ENCODE results near the gene TINCR. TPM values are rescaled to one million over a fixed set of nuclear protein-coding genes. Genes with fewer than 3 reads are reported as not detected.

TINCR gene
- total RNA-seq, 1 donor from 2014 or later, result not detected

DNA sequence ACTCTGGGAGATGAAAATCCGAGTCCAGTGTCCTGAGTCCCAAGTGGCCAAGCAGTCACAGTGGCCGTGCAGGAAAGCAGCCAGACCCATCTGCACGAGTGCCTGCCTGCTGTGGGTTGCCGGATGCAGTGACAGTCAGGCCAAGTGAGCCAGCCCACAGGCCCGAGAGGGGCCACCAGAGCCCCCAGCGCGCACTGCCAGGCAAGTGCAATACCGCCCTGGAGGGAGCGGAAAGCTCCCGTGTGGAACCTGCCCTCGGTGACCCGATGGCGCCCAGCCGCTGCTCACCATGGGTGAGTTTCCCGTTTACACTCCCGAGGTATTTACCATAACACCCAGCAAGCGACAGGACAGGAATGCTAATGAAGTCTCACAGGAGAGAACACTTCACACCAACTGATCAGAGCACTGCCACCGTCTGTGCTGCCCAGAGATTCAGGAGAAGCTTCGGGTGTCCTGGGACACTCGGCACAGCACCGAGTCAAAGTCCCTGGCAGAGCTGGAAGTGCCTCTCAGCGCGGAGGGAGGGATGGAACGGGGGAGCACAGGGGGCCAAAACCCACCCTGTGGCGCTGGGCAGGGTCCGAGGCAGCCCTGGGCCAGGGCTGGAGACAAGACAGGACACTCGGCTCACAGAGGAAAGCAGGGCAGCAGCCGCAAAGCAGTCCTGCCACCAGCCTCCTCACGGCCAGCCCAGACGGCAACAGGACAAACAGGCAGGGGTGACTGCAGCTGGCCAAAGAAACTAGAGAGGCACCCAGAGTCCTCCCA is 21.3 kb upstream of the TINCR start:
- DNase-seq (ENCODE audit: low read depth in 2 of 2), result no peak

DNA sequence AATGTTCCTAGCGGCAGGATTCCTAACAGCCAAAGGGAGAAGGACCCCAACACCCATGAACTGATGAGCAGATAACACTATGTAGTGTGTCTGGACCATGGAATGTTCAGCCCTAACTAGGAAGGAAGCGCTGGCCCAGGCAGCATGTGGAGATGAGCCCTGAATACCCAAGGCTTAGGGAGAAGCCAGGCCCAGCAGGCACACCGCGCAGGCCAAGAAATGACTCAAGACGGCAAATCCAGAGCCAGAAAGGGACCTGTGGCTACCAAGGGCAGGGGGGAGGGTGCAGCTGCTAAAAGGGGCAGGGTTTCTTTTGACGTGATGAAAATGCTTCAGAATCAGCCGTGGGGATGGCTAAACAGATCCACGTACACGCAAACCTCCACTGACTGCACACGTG is 20.7 kb upstream of the TINCR start:
- no peak for DNase-seq (ENCODE audit: low read depth in 2 of 2)

DNA sequence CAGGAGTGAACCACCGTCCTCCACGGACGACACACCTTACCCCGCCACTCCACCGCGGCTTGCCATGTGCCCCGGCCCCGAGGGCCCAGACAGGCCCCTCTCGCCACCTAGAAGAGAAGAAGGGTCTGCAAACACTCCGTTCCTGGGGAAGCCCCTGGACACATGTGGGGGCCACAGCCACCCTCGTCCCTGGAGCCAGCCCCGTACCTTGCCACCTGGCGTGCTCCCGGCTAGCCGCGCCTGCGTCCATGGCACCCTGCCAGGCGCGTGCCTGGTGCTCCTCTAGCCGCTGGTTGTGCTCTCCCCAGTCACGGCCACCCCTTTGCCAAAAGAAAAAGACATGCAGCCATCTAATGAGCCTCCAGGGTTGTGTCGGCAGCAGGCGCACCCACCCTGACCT is 19.9 kb upstream of the TINCR start:
- no peak for DNase-seq (ENCODE audit: low read depth in 2 of 2)

DNA sequence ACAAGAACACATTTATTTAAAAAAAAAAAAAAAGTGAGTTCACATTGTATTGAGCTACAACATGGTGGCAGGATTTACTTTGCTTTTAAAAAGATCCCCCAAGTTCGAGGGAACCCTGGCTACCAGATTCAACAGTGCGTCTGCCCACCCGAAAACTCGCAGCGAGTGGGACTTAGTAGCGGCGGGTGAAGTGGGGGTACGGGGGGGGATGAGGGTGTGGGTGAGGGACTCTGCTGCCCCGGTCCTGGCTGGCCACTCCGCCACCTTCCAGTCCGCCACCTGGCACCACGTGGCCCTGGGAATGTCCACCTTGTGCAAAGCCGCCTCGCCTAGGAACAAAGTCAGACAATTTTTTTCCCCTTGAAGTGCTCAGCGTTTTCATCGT is 19.3 kb upstream of the TINCR start:
- DNase-seq (ENCODE audit: low read depth in 2 of 2), result no peak

DNA sequence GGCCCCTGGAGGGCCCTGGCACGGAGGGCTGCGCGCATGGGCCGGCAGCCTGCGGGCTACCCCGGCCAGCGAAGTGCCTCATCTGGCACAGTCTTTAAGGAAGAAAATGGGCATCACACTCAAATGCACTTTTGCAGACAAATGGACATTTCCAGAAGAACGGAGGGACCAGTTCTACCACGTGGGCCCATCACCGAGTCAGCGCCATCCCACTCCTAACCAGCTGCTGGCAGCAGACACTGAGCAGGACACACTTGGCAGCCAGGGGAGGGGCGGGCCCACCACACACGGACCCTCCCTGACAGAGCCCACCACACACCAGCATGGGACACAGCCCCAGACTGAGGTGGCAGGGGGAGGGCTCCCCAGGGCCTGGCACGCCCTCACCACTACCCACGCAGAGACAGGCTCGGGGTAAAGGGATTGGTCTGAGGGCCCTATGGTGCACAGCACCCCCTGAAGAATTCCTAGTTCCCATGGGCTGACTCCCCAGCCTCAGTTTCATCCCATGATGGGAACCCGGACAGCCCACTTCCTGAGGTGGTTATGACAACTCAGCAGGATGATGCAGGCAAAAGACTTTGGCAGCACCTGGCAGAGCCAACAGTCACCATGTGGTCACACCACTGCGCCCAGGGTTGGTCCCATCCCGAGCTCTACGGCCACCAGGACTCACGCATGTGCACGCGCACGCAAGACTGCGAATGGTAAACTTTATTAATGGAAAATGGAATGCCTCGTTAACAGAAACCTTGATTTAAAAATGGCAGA is 18.7 kb upstream of the TINCR start:
- DNase-seq (ENCODE audit: low read depth in 2 of 2), result no peak

DNA sequence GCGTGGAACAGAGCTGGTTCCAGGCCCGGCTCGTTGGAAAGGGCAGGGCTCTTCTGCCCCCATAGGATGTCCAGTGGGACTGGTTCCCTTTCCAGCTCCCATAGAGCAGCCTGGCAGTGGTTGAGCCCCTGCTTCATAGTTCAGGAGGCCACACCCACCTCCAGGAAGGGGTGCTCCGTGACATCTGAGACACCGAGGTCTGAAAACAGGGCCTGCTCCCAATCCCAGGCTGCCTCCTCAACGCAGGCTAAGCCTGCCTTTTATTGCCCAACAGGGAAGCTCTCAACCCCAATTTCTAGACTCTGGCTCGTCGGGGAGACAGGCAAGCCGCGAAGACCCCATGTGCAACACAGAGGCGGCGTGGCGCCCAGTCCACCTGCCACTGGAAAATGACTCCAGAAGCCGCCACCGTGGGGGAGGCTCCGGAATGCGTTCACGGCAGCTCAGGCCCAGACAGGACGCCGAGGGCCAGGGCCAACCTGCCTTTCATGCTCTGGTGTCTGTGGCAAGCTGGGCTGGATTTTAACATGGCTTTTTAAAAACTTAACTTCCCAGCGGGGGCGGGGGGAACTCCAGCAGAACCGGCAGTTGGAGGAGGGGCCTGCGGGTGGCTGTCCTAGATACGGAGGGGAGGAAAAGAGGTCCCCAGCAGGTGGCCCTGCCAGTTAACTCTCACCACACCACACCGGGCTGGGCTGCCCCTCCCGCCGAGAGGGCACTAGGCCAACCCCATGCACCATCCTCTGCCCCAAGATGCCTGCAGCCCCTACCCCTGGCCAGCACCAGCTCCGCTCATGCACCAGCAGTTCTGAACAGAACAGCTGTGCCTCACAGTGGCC is 17.9 kb upstream of the TINCR start:
- DNase-seq (ENCODE audit: low read depth in 2 of 2), result no peak

DNA sequence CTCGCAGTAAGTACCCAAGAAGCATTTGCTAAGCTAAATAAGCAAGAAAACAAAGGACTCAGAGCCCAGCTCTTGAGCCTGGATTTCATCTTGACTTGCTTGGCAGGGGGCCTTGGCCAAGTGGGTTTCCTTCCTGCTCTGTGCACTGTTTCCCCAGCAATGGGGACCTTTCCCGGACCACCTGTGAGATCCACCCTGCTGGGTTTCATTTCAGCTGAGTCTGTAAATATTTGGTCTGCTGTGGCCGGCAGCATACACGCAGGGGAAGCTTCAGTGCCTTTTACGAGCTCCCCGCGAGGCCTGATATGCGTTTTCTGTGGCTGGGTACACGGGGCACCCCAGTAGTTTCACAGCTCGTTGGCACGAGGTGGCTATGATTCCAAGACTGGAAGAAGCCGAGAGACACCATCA is 12.4 kb upstream of the TINCR start:
- DNase-seq (ENCODE audit: low read depth in 2 of 2), result no peak

DNA sequence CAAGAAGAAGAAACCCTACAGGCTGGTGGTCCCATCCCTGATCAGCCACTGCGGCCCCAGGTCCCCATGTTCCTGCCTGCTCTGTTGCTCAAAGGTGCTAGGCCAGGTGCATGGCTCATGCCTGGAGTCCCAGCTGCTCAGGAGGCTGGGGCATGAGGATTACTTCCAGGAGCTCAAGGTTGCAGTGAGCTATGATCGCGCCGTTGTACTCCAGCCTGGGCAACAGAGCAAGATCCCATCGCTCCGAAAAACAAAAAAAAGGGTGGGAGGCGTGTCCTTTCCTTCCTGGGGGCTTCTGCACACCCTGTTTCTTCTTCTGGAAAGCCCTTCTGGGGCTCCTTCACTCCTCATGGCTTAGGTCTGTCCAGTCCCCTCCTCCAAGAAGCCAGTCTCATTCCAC is 11.9 kb upstream of the TINCR start:
- no peak for DNase-seq (ENCODE audit: low read depth in 2 of 2)

DNA sequence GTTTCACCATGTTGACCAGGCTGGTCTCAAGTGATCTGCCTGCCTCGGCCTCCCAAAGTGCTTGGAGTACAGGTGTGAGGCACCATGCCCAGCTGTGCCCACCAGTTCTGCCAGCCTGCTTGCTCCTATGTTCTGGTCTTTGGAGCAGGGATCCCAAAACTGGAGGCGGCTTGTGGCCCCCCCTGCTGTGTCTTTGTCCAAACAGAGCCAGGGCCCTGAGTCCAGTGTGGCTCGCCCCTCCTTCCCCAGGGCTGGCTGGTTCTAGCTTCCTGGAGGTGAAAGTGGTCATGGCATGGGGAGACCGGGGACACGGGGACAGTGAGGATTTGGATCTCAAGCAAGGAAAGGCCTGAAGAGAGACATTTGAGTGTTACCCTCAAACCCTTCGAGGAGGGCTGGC is 11.5 kb upstream of the TINCR start:
- no peak for DNase-seq (ENCODE audit: low read depth in 2 of 2)

DNA sequence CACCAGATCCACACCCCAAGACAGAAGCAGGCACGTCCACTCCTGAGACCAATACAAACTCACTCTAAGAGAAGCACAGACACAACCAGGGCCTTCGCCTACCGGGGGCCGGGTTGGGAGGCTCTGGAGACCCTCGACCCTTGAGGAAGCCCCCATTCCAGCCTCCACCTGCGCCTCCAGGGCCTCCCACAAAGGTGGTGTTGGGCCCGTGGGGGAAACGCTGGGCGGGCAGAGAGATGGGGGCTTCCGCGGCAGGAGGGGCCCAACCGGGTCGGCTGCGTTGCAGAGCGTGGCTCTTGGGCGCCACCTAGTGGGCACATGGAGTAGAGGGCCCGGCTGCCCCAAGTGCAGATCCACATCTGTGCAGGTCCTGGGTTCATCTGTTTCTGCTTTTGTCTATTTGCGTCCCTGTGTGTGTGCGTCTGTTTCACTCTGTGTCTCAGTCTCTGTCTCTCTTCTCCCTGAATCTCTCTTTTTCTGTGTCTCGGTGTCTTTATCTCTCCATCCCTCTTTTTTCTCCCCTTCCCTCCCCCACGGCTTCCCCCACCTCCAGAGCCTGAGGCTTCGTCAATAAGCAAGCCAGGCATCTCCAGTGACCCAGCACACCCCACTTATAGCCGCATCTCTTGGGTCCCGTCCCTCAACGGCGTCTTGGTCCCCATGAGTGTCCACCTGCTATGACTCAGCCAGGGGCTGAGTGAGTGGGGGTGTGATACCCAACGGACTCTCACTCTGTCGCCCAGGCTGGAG is 10.5 kb upstream of the TINCR start:
- peak; percentile 14 to 44 for DNase-seq (ENCODE audit: low read depth in 2 of 2)

DNA sequence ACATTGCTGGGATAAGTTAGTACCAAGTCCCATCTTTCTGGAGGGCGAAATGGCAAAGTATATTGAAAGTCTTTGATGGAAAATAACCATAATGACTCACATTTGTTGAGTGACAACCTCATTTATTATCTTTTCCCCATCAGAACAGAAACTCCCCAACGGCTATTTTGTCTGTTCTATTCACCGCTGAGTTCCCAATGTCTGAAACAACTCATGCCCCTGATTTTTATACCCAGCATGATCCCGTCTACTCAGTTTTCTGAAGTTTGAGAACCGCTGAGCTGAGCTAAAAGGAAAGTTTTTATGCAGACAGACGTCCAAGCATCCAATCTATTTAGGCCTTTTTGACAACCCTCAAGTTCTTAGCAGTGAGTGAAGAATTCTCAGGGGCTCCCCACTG is 7.8 kb upstream of the TINCR start:
- no peak for DNase-seq (ENCODE audit: low read depth in 2 of 2)

DNA sequence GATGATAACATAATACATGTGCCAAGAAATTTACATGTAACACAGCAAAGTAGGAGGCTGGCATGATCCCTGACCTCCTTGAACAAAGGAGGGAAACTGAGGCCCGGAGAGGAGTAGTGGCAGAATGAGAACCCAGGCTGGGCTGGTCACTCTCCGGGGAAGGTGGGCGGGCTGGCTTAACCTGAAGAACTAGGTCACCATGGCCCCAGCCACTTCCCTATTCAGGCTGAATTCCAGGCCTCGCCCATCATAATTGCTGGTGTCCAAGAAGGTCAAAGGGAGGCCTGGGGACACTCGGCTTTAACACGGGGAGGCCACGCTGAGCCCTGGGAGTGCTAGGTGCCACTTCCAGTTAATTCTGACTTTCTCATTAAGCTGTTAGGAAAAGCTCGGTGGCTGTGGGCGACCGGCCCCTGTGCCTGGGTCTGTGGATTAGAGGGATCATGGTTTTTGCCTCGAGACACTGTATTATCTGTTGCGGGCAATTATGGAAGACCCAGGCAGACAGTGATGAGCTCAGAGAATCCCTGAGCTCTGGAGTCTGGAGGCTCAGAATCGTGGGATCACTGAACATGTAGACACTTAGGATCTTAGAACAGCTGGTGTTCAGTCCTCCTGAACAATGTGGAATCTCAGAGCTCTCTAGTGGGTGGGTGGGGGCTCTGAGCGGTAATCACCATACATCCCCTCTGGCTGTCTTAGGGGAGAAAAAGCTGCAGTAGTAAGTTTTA is 5.0 kb upstream of the TINCR start:
- DNase-seq (ENCODE audit: low read depth in 2 of 2), result no peak

DNA sequence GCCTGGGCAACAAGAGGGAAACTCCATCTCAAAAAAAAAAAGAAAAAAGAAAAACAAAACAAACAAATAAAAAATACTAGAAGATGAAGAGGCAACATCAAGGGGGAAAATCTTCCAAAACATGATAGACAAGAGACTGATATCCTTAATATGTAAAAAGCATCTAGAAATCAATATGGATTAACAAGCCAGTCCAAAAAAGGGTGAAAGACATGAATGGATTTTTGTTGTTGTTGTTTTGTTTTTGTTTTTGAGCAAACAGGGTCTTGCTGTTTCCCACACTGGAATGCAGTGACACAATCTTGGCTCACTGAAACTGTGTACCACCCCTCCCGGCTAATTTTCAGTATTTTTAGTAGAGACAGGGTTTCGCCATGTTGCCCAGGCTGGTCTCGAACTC is 4.0 kb upstream of the TINCR start:
- DNase-seq (ENCODE audit: low read depth in 2 of 2), result no peak

DNA sequence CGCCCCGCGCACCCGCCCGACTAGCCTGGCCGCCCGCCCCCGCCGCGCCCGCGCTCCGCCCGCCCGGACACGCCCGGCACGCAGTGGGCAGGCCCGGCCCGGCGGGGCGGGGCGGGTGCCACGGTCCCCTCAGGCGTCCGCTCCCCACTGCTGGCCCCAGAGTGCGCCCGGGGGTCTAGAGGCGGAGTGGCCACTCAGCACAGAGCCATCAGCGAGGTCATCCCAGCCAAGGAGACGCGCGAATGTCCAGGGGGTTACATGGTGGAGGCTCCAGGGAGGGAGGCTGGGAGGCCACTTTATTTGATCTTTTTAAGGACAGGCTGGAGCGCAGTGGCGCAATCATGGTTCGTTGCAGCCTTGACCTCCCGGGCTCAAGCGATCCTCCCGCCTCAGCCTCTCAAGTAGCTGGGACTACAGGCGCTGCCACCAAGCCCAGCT is 236 bp upstream of the TINCR start:
- DNase-seq (ENCODE audit: low read depth in 2 of 2), result no peak

DNA sequence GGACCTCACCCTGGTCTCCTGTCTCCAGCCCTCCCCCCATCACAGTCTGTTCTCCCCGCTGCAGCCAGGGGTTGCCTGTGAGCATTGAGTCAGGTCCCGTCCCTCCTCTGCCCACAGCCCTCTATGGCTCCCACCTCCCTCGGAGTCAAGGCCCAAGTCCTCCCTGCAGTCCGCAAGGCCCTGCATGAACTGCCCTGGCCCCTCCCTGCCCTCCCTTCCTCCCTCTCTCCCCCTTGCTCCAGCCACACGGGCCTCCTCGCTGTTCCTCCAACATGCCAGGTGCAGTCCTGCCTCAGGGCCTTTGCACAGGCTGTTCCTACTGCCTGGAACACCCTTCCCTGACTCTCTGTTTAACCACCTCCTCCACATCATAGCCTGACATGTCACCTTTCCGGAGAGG is 2.8 kb downstream of the TINCR start:
- DNase-seq (ENCODE audit: low read depth in 2 of 2), result no peak

DNA sequence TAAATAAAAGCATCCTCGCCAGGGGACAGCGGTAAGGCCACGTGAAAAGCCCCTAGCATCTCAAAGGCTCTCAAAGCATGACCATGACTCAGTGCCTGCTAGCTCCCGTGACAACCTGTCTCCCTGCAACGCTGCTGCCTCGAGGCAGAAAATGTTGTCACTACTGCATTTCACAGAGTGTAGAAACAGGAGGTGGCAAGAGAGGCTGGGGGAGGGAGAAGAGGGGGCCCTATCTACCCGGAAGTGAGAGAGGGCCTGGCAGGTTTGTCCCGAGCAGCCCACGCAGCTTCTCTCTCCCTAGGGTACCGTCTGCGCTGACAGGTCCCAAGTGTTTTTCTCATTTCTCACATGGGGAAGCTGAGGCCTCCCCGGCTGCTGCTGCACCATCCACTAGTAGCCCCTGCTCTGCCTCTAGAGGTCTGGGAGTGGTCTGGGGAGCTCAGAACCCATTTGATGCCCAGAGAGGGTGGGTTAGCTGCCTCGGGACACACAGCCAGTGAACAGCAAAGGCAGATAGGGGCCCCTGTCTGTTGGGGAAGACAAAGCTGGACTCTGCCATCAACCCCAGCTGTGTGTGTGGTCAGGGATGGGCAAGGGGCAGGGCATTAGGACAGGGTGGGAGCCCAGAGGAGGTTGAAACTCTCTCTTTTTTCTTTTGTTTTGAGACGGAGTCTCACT is 3.7 kb downstream of the TINCR start:
- no peak for DNase-seq (ENCODE audit: low read depth in 2 of 2)

DNA sequence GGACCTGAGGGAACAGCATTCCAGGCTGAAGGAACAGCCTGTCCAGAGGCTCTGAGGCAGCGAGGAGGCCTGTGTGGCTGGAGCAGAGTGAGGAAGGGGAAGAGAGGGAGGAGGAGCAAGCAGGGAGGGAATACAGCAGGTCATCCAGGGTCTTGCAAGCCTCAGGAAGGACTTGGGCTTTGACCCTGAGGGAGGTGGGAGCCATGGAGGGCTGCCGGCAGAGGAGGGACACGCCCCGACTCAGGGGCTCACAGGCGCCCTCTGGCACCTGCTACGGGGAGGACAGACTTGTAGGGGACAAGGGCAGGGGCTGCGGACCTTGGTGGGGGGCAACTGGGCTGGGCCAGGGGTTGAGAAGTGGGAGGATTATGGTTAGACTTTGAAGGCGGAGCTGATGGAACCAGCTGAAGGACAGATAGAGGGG is 4.7 kb downstream of the TINCR start:
- DNase-seq (ENCODE audit: low read depth in 2 of 2), result no peak

DNA sequence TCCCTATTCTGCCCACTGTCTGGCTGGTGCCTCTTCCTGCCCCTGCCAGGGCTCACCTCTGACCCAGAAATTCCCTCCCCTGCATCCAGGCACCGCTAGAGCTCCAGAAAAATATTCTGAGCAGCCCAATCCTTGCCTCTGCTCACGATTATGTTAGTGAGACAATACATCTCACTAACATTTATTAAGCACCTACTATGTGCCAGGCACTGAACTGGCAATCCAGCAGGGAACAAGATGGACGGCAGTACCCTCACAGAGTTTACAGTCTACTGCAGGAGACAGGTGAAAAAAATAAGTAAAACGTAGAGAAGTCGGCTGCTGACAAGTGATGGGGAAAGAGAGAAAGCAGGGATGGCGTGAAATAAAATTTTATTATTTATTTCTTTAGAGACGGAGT is 5.5 kb downstream of the TINCR start:
- DNase-seq (ENCODE audit: low read depth in 2 of 2), result no peak

DNA sequence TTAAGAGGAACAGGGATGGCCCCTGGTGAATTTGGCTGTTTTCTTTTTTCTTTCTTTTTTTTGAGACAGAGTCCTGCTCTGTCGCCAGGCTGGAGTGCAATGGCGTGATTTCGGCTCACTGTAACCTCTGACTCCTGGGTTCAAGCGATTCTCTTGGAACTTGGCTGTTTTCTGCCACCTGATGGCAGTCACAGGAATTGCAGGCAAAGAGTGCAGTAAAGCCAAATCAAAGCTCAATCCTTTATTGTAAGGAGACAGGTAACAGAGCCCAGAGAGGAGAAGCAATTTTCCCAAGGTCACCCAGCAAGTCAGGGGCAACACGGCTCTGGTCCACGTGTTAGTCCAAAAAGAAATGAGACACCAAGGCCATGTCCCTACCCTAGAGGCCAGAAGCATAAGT is 6.2 kb downstream of the TINCR start:
- no peak for DNase-seq (ENCODE audit: low read depth in 2 of 2)

DNA sequence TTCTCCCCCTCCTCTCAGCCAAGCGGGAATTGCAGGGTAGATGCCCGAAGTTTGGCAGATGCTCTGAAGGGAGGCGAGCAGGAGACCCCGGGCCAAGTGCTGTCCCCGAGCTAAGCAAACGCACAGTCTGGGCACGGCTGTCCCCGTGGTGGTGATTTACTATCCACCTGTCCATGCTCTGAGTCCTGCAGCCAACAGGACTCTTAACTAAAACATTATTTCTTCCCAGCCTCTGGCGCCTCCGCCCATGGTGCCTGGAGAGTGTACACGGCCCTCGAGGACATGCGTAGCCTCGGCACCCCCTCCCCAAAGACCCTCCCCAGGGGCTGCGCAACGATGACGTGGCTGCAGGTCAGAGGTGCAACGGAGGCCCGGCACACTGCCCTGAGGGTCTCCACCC is 7.6 kb downstream of the TINCR start:
- no peak for DNase-seq (ENCODE audit: low read depth in 2 of 2)
